ENCODE results near the gene PCDH1. TPM values are rescaled to one million over a fixed set of nuclear protein-coding genes. Genes with fewer than 3 reads are reported as not detected.
"Not testable (repeated sequence)": the region's sequence is repeated elsewhere in the genome, so short reads cannot be mapped to it uniquely, and the experiment has no call there.

PCDH1 gene
- total RNA-seq, 6 experiments from 2014 or later = 20.8 to 44.1 (median 29.4) TPM

- ATAC-seq (peak in 1 of 4 donors; percentile 28), DNase-seq (no peak)
- intact Hi-C loops (cut with DNase I) = no loop called here
- H3K4me3 ChIP-seq = no peak overlapping the region
- no peak for TF ChIP-seq POLR2A (IDR thresholded peaks at IDR 0.05)
- TF ChIP-seq, protein P1, sequence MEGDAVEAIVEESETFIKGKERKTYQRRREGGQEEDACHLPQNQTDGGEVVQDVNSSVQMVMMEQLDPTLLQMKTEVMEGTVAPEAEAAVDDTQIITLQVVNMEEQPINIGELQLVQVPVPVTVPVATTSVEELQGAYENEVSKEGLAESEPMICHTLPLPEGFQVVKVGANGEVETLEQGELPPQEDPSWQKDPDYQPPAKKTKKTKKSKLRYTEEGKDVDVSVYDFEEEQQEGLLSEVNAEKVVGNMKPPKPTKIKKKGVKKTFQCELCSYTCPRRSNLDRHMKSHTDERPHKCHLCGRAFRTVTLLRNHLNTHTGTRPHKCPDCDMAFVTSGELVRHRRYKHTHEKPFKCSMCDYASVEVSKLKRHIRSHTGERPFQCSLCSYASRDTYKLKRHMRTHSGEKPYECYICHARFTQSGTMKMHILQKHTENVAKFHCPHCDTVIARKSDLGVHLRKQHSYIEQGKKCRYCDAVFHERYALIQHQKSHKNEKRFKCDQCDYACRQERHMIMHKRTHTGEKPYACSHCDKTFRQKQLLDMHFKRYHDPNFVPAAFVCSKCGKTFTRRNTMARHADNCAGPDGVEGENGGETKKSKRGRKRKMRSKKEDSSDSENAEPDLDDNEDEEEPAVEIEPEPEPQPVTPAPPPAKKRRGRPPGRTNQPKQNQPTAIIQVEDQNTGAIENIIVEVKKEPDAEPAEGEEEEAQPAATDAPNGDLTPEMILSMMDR (IDR thresholded peaks at IDR 0.05) = no peak
- H3K36me3 ChIP-seq = no peaks in the 10 kb centered on the region
- H3K27ac ChIP-seq = no peak overlapping the region
- H3K4me1 ChIP-seq = no peaks in the 10 kb centered on the region
- H3K27me3 ChIP-seq = no peaks in the 10 kb centered on the region
- no peaks in the 10 kb centered on the region for H3K9me3 ChIP-seq
- WGBS (ENCODE audit: insufficient coverage, low coverage, low lambda C conversion rate, missing lambda C conversion rate) = 57% methylated on average over 4 of the region's 4 CpGs
Observed at GRCh38 chr5:141903261-141903660, 25.1 kb upstream of the PCDH1 start.

DNA sequence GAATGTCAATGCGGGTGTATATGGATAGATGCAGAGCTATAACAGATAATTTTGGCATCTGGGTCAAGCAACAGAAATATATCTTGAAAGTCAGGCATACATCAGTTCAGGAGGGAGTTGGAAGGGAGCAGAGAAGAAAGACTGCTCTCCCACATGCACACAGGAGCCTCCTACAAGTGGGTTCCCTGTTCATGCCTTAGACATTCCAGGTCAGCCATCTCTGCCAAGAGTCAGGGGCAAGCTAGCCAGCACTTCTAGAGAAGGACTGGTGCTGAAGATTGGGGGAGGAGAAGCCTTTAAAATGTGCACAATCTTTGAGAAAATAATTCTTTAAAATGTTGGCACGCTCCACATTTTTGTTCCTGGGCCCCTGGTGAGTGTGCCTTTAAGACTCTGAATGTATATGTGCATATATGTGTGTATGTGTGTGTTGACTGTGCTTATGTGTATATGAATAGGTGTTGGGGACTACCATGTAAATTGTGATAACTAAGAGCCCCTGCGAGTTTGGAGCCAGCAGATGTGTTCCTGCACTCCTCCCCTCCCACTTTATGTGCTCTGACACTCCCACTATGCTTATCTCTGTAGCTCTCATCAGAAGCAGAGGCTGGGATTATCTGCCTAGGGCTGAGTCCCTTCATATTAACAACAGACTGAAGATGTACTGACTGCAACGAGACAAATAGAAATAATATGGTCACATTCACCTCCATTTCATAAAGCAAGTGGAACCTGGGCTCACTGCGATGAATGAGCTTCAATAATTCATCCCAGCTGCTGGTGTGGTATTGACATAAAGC lies 24.0 kb upstream of the PCDH1 start:
- no peaks in the 10 kb centered on the region for H3K9me3 ChIP-seq
- TF ChIP-seq, protein P1 (IDR thresholded peaks at IDR 0.05) = no peak
- H3K27me3 ChIP-seq = no peaks in the 10 kb centered on the region
- H3K27ac ChIP-seq = no peak overlapping the region
- no peak overlapping the region for H3K4me3 ChIP-seq
- ATAC-seq (no peak), DNase-seq (no peak)
- H3K36me3 ChIP-seq = no peaks in the 10 kb centered on the region
- intact Hi-C loops (cut with DNase I) = no loop called here
- no peaks in the 10 kb centered on the region for H3K4me1 ChIP-seq
- 59% methylated on average over 5 of the region's 5 CpGs for WGBS (ENCODE audit: insufficient coverage, low coverage, low lambda C conversion rate, missing lambda C conversion rate)

GRCh38 chr5:141898448-141899049 lies 20.3 kb upstream of the PCDH1 start:
- Histone ChIP-seq H3K27me3 (no peaks in the 10 kb centered on the region), H3K36me3 (no peaks in the 10 kb centered on the region), H3K4me3 (no peak overlapping the region), H3K9me3 (no peaks in the 10 kb centered on the region), H3K4me1 (no peaks in the 10 kb centered on the region), H3K27ac (no peak overlapping the region)
- ATAC-seq = peak in 2 of 4 donors; percentile 37 to 57
- DNase-seq = no peak
- TF ChIP-seq POLR2A (IDR thresholded peaks at IDR 0.05) = no peak
- TF ChIP-seq, protein P1 (IDR thresholded peaks at IDR 0.05) = no peak
- 72% methylated on average over 2 of the region's 2 CpGs for WGBS (ENCODE audit: insufficient coverage, low coverage, low lambda C conversion rate, missing lambda C conversion rate)
- intact Hi-C loops (cut with DNase I) = no loop called here

DNA sequence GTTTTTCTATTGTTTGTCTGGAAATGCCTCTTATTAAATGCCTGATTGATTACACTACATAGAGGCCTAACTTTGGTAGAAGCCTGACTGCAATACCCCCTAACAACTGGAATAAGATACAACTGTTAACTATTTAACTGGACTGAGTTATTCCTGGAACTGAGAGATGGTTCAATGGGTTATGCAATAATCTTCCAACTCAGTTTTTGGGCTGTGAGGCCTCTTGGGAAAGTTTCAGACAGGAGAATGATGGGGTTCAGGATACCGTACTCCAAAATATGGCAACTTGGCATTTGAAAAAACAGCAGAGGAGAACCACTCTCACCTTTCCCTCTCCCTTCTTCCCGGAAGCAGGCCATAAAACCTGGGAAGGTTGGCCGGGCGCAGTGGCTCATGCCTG lies 19.2 kb upstream of the PCDH1 start:
- intact Hi-C loops (cut with DNase I) = no loop called here
- TF ChIP-seq, protein P1 (IDR thresholded peaks at IDR 0.05) = no peak
- no peak for TF ChIP-seq POLR2A (IDR thresholded peaks at IDR 0.05)
- WGBS (ENCODE audit: insufficient coverage, low coverage, low lambda C conversion rate, missing lambda C conversion rate) = 83% methylated on average over 1 of the region's 4 CpGs
- Histone ChIP-seq H3K27me3 (no peaks in the 10 kb centered on the region), H3K36me3 (no peaks in the 10 kb centered on the region), H3K9me3 (no peaks in the 10 kb centered on the region), H3K4me1 (no peaks in the 10 kb centered on the region), H3K4me3 (no peak overlapping the region), H3K27ac (no peak overlapping the region)
- DNase-seq (no peak), ATAC-seq (no peak)

DNA sequence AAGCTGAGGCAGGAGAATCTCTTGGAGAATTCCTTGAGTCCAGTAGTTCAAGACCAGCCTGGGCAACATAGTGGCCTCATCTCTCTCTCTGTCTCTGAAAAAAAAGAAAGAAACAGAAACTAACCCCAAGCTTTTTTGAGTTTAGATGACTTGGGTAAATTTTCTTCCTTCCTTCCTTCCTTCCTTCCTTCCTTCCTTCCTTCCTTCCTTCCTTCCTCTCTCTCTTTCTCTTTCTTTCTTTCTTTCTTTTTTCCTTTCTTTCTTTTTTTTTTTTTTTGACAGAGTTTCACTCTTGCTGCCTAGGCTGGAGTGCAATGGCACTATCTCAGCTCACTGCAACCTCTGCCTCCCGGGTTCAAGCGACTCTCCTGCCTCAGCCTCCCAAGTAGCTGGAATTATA lies 12.2 kb upstream of the PCDH1 start:
- ATAC-seq; H3K36me3 ChIP-seq; H3K4me1 ChIP-seq; H3K27me3 ChIP-seq; H3K4me3 ChIP-seq; H3K9me3 ChIP-seq; DNase-seq; H3K27ac ChIP-seq; intact Hi-C loops (cut with DNase I): not testable (repeated sequence)
- WGBS (ENCODE audit: insufficient coverage, low coverage, low lambda C conversion rate, missing lambda C conversion rate) = 92% methylated on average over 2 of the region's 2 CpGs

All from right lobe of liver (tissue), 6 donors.